MCF 10A (cell line): ENCODE results near the gene MEGF9. TPM values are rescaled to one million over a fixed set of nuclear protein-coding genes. Genes with fewer than 3 reads are reported as not detected.

Experiments used
- BruUV-seq: library from RNA; stranded (reverse); fragments of 400-500 nt; replicated peaks from 2 replicates; lab custom pipeline; 2021; lab: Mats Ljungman, UMichigan
- CTCF ChIA-PET: fragments of 300-600 bp; sonication (Branson Sonifier 250); formaldehyde crosslinking; extraction: SDS; loops from one replicate; lab custom pipeline; 2021; ENCODE audit warnings: antibody characterized with exemption, inconsistent platforms; lab: Yijun Ruan, JAX
- POLR2A ChIA-PET: fragments of 300-600, 350-650 bp; sonication (Branson Sonifier 250); formaldehyde crosslinking; extraction: SDS; loops from one replicate; lab custom pipeline; 2020; ENCODE audit warnings: antibody characterized with exemption, inconsistent platforms; lab: Yijun Ruan, JAX
- DNase-seq: peaks from one replicate; pipeline ENCODE4 v3.0.0-alpha.2; 2018; ENCODE audit not compliant: unreplicated experiment
- H3K27ac Mint-ChIP-seq: one replicate; pipeline ENCODE4 v1.8.0; 2022; ENCODE audit warnings: mild to moderate bottlenecking, low read depth, mixed read lengths; ENCODE audit not compliant: unreplicated experiment
- H3K27me3 Mint-ChIP-seq: one replicate; pipeline ENCODE4 v1.8.0; 2022; ENCODE audit warnings: mixed read lengths; ENCODE audit not compliant: insufficient read depth, unreplicated experiment
- H3K36me3 Mint-ChIP-seq: one replicate; pipeline ENCODE4 v1.8.0; 2022; ENCODE audit warnings: mild to moderate bottlenecking, moderate library complexity, mixed read lengths; ENCODE audit not compliant: insufficient read depth, unreplicated experiment
- H3K4me1 Mint-ChIP-seq: one replicate; pipeline ENCODE4 v1.8.0; 2022; ENCODE audit warnings: mixed read lengths; ENCODE audit not compliant: insufficient read depth, unreplicated experiment
- H3K4me3 Mint-ChIP-seq: one replicate; pipeline ENCODE4 v1.8.0; 2022; ENCODE audit warnings: mild to moderate bottlenecking, moderate library complexity, mixed read lengths; ENCODE audit not compliant: unreplicated experiment
- H3K9me3 Mint-ChIP-seq: one replicate; pipeline ENCODE4 v1.8.0; 2022; ENCODE audit warnings: mixed read lengths; ENCODE audit not compliant: unreplicated experiment
- intact Hi-C: fragments of 100-400 bp; cut with micrococcal nuclease; formaldehyde crosslinking; loops from 2 replicates; pipeline ENCODE4 v1.14.1; 2022
- total RNA-seq: library from RNA; stranded (reverse); gene quantifications from 2 replicates; pipeline ENCODE4 v1.2.3, GENCODE V29; 2022
- TF ChIP-seq, protein P1 (sequence below): fragments of 200-600 bp; IDR thresholded peaks from one replicate; pipeline ENCODE4 v1.8.0; 2022; ENCODE audit warnings: antibody characterized with exemption, mild to moderate bottlenecking; ENCODE audit not compliant: unreplicated experiment

The MEGF9 gene
- total RNA-seq, 1 experiment from 2014 or later: 5.7 TPM

GRCh38 chr9:120693700-120694008, 20.6 kb downstream of the MEGF9 start:
- no peak for DNase-seq
- peaks cover 4% of the 10 kb centered on the region for H3K36me3 Mint-ChIP-seq
- BruUV-seq: no TSS peak
- TF ChIP-seq, protein P1, sequence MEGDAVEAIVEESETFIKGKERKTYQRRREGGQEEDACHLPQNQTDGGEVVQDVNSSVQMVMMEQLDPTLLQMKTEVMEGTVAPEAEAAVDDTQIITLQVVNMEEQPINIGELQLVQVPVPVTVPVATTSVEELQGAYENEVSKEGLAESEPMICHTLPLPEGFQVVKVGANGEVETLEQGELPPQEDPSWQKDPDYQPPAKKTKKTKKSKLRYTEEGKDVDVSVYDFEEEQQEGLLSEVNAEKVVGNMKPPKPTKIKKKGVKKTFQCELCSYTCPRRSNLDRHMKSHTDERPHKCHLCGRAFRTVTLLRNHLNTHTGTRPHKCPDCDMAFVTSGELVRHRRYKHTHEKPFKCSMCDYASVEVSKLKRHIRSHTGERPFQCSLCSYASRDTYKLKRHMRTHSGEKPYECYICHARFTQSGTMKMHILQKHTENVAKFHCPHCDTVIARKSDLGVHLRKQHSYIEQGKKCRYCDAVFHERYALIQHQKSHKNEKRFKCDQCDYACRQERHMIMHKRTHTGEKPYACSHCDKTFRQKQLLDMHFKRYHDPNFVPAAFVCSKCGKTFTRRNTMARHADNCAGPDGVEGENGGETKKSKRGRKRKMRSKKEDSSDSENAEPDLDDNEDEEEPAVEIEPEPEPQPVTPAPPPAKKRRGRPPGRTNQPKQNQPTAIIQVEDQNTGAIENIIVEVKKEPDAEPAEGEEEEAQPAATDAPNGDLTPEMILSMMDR: no peak
- H3K27me3 Mint-ChIP-seq: no peaks in the 10 kb centered on the region
- ChIA-PET CTCF (no interaction called here), POLR2A (no interaction called here)
- intact Hi-C loops: no loop called here
- peaks cover 20% of the 10 kb centered on the region for H3K4me1 Mint-ChIP-seq
- no peak overlapping the region for H3K27ac Mint-ChIP-seq
- H3K4me3 Mint-ChIP-seq: no peak overlapping the region
- H3K9me3 Mint-ChIP-seq: no peaks in the 10 kb centered on the region

DNA sequence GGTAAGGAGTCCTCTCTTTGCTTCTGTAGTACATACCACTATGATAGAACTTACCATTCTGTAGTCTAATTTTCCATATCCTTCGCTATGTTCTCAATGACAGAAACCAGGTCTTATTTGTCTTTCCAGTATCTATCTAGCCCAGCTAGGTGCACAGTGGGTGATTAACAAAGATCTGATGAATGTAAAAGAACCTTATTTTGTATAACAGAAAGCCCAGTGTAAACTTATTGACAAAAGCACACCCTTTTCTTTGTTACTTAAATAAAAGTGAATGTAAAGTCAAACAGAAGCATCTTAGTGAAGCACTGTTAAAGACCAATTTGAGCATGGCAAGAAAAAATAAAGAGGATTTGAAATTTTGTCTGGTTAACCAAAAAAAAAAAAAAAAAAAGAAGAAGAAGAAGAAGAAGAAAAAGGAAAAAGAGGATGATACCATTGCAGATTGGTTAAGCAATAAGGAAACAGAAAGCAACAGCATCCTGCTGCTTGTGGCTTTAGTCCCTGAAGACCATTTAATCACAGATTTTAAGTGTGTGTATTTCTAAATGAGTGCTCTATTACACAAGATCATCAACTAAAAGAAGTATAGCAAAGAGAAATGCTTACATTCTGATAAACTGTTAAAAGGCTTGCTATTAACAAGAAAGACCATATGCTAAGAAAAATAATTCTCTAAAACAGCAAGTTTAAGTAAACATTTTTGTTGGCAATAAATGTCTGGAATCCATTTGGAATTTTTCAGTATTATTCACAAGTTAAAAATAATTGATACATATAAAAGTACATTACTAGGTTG, 21.2 kb downstream of the MEGF9 start:
- H3K9me3 Mint-ChIP-seq: no peaks in the 10 kb centered on the region
- intact Hi-C loops: no loop called here
- CTCF ChIA-PET: no interaction called here
- DNase-seq: no peak
- H3K4me3 Mint-ChIP-seq: no peak overlapping the region
- peaks cover 14% of the 10 kb centered on the region for H3K4me1 Mint-ChIP-seq
- H3K27me3 Mint-ChIP-seq: no peaks in the 10 kb centered on the region
- peaks cover 4% of the 10 kb centered on the region for H3K36me3 Mint-ChIP-seq
- TF ChIP-seq, protein P1: no peak
- no TSS peak for BruUV-seq
- no peak overlapping the region for H3K27ac Mint-ChIP-seq
- POLR2A ChIA-PET: no interaction called here

DNA sequence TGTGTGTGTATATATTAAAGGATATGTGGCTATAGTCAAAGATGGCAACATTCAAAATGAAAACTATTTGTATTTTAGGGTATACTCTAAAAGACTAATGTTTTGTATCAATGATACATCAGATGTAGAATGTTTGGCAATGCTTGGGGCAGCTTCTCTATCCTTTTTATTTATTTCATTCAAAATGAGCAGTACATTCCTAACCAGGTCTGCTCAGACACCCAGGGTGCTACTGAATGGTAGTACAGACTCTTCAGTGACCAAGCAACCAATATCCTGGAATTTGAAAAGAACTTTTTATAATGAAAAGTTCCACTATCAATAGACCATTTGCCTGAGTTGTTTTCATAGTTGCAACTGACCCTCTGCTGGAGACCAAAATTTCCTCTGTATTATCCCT, 23.9 kb downstream of the MEGF9 start:
- H3K4me1 Mint-ChIP-seq: peaks cover 7% of the 10 kb centered on the region
- intact Hi-C loops: no loop called here
- BruUV-seq: no TSS peak
- no peaks in the 10 kb centered on the region for H3K9me3 Mint-ChIP-seq
- H3K4me3 Mint-ChIP-seq: no peak overlapping the region
- TF ChIP-seq, protein P1: no peak
- POLR2A ChIA-PET: interaction anchor here (0.9 to 1.4 kb wide), 2 partner anchors 22 to 36 kb away, joined by 3 to 4 read pairs; no protein-coding TSS in a partner anchor
- CTCF ChIA-PET: no interaction called here
- H3K27ac Mint-ChIP-seq: no peak overlapping the region
- no peak for DNase-seq
- H3K27me3 Mint-ChIP-seq: no peaks in the 10 kb centered on the region
- no peaks in the 10 kb centered on the region for H3K36me3 Mint-ChIP-seq

- TF ChIP-seq, protein P1: no peak
- Mint-ChIP-seq H3K9me3 (no peaks in the 10 kb centered on the region), H3K27me3 (no peaks in the 10 kb centered on the region), H3K4me1 (peaks cover 7% of the 10 kb centered on the region), H3K27ac (no peak overlapping the region), H3K4me3 (no peak overlapping the region), H3K36me3 (no peaks in the 10 kb centered on the region)
- POLR2A ChIA-PET: interaction anchor here (0.9 to 1.4 kb wide), 2 partner anchors 22 to 36 kb away, joined by 3 to 4 read pairs; no protein-coding TSS in a partner anchor
- no TSS peak for BruUV-seq
- DNase-seq: no peak
- intact Hi-C loops: no loop called here
- CTCF ChIA-PET: no interaction called here
Measured at GRCh38 chr9:120689860-120690259, 24.4 kb downstream of the MEGF9 start.
